KBM-7 (cell line): ENCODE measurements around the gene SGPL1.

Experiments
- DNase-seq: peaks from one replicate; pipeline ENCODE4 v3.0.0-alpha.2; 2015
- in situ Hi-C: fragments of 300-500 bp; cut with MboI; formaldehyde crosslinking; loops from 2 replicates; pipeline ENCODE4 v1.14.3; 2020; ENCODE audit warnings: low sequenced_read_pairs, low pct_unique_long_range_greater_than_20kb, mixed read lengths

Gene SGPL1

GRCh38 chr10:70893227-70894006, 77.7 kb downstream of the SGPL1 start:
- in situ Hi-C loops: no loop called here
- no peak for DNase-seq

DNA sequence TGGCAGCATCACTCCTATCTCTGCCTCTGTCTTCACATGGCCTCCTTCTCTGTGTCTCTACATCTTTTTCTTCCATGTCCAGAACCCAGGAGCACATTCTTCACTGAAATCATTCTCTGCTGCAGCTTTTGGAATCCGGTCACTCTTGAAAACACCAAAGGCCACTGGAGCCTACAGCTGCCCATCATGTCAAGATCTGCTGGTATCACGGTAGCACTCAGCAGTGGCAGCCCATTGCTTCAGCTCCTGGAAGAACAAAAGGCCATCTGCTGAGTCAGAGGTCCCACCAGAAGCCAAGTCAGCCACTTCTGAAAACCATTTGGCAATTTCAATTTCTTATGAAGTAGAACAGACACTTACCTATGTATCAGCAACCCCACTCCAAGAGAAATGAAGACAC, 78.7 kb downstream of the SGPL1 start:
- no peak for DNase-seq
- in situ Hi-C loops: no loop called here

DNA sequence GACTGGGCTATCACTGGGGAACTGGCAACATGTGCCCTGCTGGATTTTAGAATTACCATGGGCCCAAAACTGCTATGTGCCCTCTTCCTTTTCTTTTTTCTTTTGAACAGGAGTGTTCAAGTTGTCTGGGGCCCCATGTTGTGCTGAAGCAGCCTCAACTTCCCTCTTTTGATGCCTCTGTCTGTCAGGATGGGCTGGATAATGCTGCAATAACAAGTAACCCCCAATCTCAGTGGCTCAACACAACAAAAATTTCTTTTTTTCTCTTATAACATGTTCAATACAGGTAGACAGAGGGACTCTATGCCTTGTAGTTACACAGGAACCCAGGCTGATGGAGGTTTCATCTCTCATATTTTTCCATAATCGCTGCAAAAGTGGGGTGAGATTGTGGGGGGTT, 80.8 kb downstream of the SGPL1 start:
- in situ Hi-C loops: no loop called here
- no peak for DNase-seq

GRCh38 chr10:70898687-70899086, 82.9 kb downstream of the SGPL1 start:
- in situ Hi-C loops: no loop called here
- no peak for DNase-seq

- in situ Hi-C loops: no loop called here
- no peak for DNase-seq
Observed at GRCh38 chr10:70899096-70899495, 83.3 kb downstream of the SGPL1 start.

GRCh38 chr10:70901276-70901878, 85.6 kb downstream of the SGPL1 start:
- DNase-seq: no peak
- in situ Hi-C loops: loop anchor here (25.0 kb wide), 1 partner anchor 311 kb away; the partner anchor contains the start of gene UNC5B

- no peak for DNase-seq
- in situ Hi-C loops: loop anchor here (25.0 kb wide), 1 partner anchor 310 kb away; the partner anchor contains the start of gene UNC5B
Observed at GRCh38 chr10:70902661-70903261, 87.0 kb downstream of the SGPL1 start.

GRCh38 chr10:70903262-70903921, 87.6 kb downstream of the SGPL1 start:
- in situ Hi-C loops: loop anchor here (25.0 kb wide), 1 partner anchor 309 kb away; the partner anchor contains the start of gene UNC5B
- peak; percentile 63 for DNase-seq

- in situ Hi-C loops: loop anchor here (25.0 kb wide), 1 partner anchor 307 kb away; the partner anchor contains the start of gene UNC5B
- DNase-seq: no peak
Observed at GRCh38 chr10:70905071-70906021, 89.6 kb downstream of the SGPL1 start.

DNA sequence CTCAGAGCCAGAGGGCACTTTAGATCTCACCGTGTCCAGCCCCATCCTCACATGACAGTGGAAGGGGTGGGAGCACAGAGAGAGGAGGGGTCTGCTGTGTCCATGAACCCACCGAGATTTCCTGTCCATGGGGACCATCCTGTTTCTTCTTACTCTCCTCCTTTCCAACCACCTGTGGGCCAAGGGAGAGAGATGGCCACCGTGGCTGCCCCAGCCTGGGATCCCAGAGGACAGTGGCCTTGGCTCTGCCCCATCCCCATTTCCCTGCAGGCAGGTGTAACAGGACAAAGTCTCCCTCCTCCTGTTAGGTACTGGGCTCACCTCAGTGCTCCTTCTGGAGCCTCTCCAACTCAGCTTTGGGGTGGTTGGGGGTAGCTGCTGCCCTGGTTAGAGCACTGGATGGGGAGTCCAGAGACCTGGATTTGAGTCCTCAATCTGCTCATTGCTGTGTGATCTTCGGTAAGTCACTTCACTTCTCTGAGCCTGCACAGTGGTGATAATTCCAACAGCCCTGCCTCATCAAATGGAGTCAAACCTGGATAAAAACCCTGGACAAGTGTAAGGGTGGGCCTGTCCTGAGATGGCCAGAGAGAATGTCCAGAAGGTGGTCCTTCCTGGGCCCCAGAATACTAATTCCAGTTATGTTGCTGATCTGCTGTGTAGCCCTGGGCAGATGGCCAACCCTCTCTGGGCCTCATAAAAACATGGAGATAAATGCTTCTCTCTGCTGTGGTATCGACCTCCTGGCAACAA, 90.5 kb downstream of the SGPL1 start:
- in situ Hi-C loops: loop anchor here (25.0 kb wide), 1 partner anchor 306 kb away; the partner anchor contains the start of gene UNC5B
- no peak for DNase-seq

DNA sequence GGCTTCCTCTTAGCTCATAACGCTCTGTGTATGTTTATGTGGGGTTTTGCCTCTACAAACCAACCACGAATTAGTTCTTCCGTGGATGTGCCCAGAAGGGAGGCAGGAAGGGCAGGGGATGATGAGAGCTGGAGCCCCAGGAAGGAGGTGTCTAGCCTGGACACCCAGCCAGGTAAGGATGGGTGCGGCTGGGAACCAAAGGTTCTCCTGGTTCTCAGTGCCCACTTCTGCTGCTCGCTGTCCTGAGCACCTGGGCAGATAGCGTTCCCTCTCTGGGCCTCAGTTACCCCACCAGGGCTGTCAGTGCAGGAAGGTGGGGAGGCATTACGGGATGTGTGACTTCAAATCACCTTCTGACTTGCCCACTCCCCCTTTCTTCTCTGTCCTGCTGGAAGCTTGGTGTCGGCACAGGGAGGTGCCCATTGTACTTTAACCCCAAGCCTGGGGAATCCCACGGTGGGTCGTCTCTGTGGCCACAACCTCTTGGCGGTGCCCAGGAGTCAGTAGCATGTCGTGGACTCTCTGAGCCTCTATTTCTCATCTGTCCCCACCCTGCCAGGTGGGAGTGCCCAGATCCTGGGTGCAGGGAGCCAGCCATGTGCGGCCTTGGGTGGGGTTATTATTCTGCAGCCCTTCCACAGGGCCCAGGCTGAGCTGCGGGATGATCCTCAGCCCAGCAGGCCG, 91.3 kb downstream of the SGPL1 start:
- no peak for DNase-seq
- in situ Hi-C loops: loop anchor here (25.0 kb wide), 1 partner anchor 305 kb away; the partner anchor contains the start of gene UNC5B

GRCh38 chr10:70907637-70908405, 92.1 kb downstream of the SGPL1 start:
- no peak for DNase-seq
- in situ Hi-C loops: loop anchor here (25.0 kb wide), 1 partner anchor 304 kb away; the partner anchor contains the start of gene UNC5B

- DNase-seq: no peak
- in situ Hi-C loops: loop anchor here (25.0 kb wide), 1 partner anchor 304 kb away; the partner anchor contains the start of gene UNC5B
Observed at GRCh38 chr10:70908406-70909296, 92.9 kb downstream of the SGPL1 start.

GRCh38 chr10:70909326-70909935, 93.7 kb downstream of the SGPL1 start:
- no peak for DNase-seq
- in situ Hi-C loops: loop anchor here (25.0 kb wide), 1 partner anchor 303 kb away; the partner anchor contains the start of gene UNC5B
